Measurements from ENCODE around the gene TSPAN18. TPM values are rescaled to one million over a fixed set of nuclear protein-coding genes. Genes with fewer than 3 reads are reported as not detected.

TSPAN18 gene
- total RNA-seq, 1 donor from 2014 or later, result 12.8 TPM

- Histone ChIP-seq H3K4me3 (no peak overlapping the region), H3K9me3 (no peaks in the 10 kb centered on the region), H3K27ac (peak overlapping the region; percentile 57), H3K4me1 (peaks cover 7% of the 10 kb centered on the region), H3K27me3 (no peaks in the 10 kb centered on the region), H3K36me3 (no peaks in the 10 kb centered on the region)
- intact Hi-C loops (cut with DNase I), result no loop called here
- DNase-seq (ENCODE audit: extremely low spot score in 2 of 2), result no peak
- no peak for TF ChIP-seq POLR2A (IDR thresholded peaks at IDR 0.05)
- TF ChIP-seq POLR2AphosphoS5 (IDR thresholded peaks at IDR 0.05; ENCODE audit: insufficient read depth in 1 of 2, low read depth in 1 of 2), result peak; percentile 34 to 71
- no peak for TF ChIP-seq CTCF (IDR thresholded peaks at IDR 0.05)
These were observed 135.2 kb downstream of the TSPAN18 start for GRCh38 chr11:44861849-44862557.

GRCh38 chr11:44862558-44863101 is 135.9 kb downstream of the TSPAN18 start:
- DNase-seq (ENCODE audit: extremely low spot score in 2 of 2), result no peak
- no peaks in the 10 kb centered on the region for H3K36me3 ChIP-seq
- intact Hi-C loops (cut with DNase I), result no loop called here
- TF ChIP-seq POLR2AphosphoS5 (IDR thresholded peaks at IDR 0.05; ENCODE audit: insufficient read depth in 1 of 2, low read depth in 1 of 2), result no peak
- no peak for TF ChIP-seq POLR2A (IDR thresholded peaks at IDR 0.05)
- no peak for TF ChIP-seq CTCF (IDR thresholded peaks at IDR 0.05)
- peak overlapping the region; percentile 18 for H3K27ac ChIP-seq
- no peaks in the 10 kb centered on the region for H3K9me3 ChIP-seq
- peaks cover 7% of the 10 kb centered on the region for H3K4me1 ChIP-seq
- H3K27me3 ChIP-seq, result no peaks in the 10 kb centered on the region
- H3K4me3 ChIP-seq, result no peak overlapping the region

DNA sequence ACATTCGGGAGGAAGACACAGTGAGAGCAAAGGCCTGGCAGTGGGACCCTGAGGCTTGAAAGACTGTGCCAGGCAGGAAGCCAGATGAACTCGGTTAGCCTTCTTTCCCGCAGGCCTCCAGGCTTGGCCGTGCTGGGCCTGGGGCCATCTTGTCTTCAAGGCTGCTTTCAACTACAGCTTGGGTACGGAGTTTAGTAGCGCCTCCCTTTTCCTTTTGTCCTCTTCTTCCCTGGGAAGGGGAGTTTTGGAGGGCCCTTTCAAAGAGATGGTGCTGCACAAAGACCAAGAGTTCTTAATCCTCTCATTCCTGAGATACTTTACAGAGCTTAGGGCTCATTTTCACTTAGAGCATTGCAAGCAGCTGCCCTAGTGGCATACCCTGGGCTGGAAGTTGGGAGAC is 136.5 kb downstream of the TSPAN18 start:
- DNase-seq (ENCODE audit: extremely low spot score in 2 of 2), result no peak
- intact Hi-C loops (cut with DNase I), result no loop called here
- Histone ChIP-seq H3K4me3 (no peak overlapping the region), H3K9me3 (no peaks in the 10 kb centered on the region), H3K36me3 (no peaks in the 10 kb centered on the region), H3K27me3 (no peaks in the 10 kb centered on the region), H3K27ac (no peak overlapping the region), H3K4me1 (peaks cover 7% of the 10 kb centered on the region)
- TF ChIP-seq CTCF (IDR thresholded peaks at IDR 0.05), result no peak
- no peak for TF ChIP-seq POLR2A (IDR thresholded peaks at IDR 0.05)
- TF ChIP-seq POLR2AphosphoS5 (IDR thresholded peaks at IDR 0.05; ENCODE audit: insufficient read depth in 1 of 2, low read depth in 1 of 2), result no peak

GRCh38 chr11:44865866-44866272 is 139.1 kb downstream of the TSPAN18 start:
- Histone ChIP-seq H3K36me3 (no peaks in the 10 kb centered on the region), H3K4me1 (peaks cover 7% of the 10 kb centered on the region), H3K27ac (no peak overlapping the region), H3K27me3 (no peaks in the 10 kb centered on the region), H3K4me3 (no peak overlapping the region), H3K9me3 (no peaks in the 10 kb centered on the region)
- intact Hi-C loops (cut with DNase I), result no loop called here
- no peak for DNase-seq (ENCODE audit: extremely low spot score in 2 of 2)
- TF ChIP-seq POLR2AphosphoS5 (IDR thresholded peaks at IDR 0.05; ENCODE audit: insufficient read depth in 1 of 2, low read depth in 1 of 2) (no peak), CTCF (IDR thresholded peaks at IDR 0.05) (no peak), POLR2A (IDR thresholded peaks at IDR 0.05) (no peak)

- Histone ChIP-seq H3K4me1 (peaks cover 7% of the 10 kb centered on the region), H3K36me3 (no peaks in the 10 kb centered on the region), H3K27me3 (no peaks in the 10 kb centered on the region), H3K9me3 (no peaks in the 10 kb centered on the region), H3K27ac (no peak overlapping the region), H3K4me3 (no peak overlapping the region)
- intact Hi-C loops (cut with DNase I), result no loop called here
- TF ChIP-seq CTCF (IDR thresholded peaks at IDR 0.05) (no peak), POLR2A (IDR thresholded peaks at IDR 0.05) (no peak), POLR2AphosphoS5 (IDR thresholded peaks at IDR 0.05; ENCODE audit: insufficient read depth in 1 of 2, low read depth in 1 of 2) (no peak)
- no peak for DNase-seq (ENCODE audit: extremely low spot score in 2 of 2)
These were observed 139.5 kb downstream of the TSPAN18 start for GRCh38 chr11:44866286-44866685.

Measured in vagina (tissue), 2 donors.